Measurements from ENCODE around the gene IQCN. TPM values are rescaled to one million over a fixed set of nuclear protein-coding genes. Genes with fewer than 3 reads are reported as not detected.

IQCN gene
- total RNA-seq, 5 donors from 2014 or later (not counting 1 experiment from before 2014, with no cell fraction given), result 4.1 to 42.8 (median 6.3) TPM

DNA sequence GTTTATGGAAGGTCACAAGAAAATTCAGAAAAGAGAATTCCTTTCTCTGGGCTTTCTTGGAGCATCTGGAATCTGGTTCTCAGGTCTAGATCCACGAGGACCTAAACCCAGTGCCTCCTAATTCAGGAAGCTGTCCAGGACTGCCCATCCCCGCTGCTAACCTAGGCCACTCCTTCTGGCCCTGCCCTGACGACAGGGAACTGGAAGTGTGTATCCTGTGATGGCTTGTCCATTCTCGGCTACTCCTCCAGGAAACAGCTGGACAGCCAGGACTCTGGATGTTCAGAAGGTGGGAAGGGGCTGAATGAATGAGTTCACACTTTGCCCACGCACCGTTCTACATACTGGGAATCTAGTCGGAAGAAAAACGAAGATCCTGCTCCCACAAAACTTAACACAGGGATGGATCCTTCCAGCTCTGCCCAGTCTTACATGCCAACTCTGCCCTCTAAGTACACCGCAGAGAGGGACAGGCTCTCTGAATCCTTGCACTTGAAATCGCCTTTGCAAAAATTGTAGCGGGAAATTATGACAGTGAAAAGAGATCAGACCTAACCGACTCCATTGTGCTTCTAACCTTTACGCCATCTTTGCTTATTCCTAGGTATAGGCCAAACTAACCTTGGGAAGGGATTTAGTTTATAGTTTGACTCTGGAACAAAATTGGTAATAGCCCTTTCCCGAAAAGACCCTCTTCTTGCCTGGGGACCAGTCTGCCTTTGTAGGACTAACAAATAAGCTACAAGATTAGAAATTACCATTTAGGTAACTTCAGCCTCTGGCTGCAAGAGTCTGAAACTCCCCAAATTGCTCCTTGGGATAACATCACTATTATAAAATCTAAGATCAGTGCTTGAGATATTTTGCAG is 46.8 kb upstream of the IQCN start:
- peaks cover 37 to 78% of the 10 kb centered on the region in 2 experiments for H3K4me1 ChIP-seq (ENCODE audit: control insufficient read depth in 1 of 2, extremely low read depth in 1 of 2, insufficient read depth in 2 of 2, low read length in 2 of 2)
- no peaks in the 10 kb centered on the region for H3K27me3 ChIP-seq (replicated peaks in 1 of 2; ENCODE audit: control insufficient read depth in 2 of 2, extremely low read depth in 1 of 2, insufficient read depth in 2 of 2, low read length in 1 of 2)
- H3K27ac ChIP-seq (ENCODE audit: low read length), result peak overlapping the region; percentile 75
- ChIA-PET POLR2A (interaction anchor here (0.6 to 3.0 kb wide), 4 partner anchors 16 to 48 kb away, joined by 3 to 67 read pairs (median 10); partner anchors contain the start of gene JUND (in 2 of the 2)), CTCF (interaction anchor here (0.6 to 2.8 kb wide), 6 partner anchors 14 to 65 kb away, joined by 3 to 34 read pairs (median 8); partner anchors contain the start of gene JUND (in 1 of the 2))
- H3K27ac Mint-ChIP-seq, result peak overlapping the region; percentile 95 to 98
- peaks cover 60 to 63% (median 62%) of the 10 kb centered on the region in 3 donors for H3K4me1 Mint-ChIP-seq
- 100% methylated on average over 2 of the region's 14 CpGs for WGBS (ENCODE audit: insufficient coverage)
- H3K36me3 ChIP-seq (ENCODE audit: control insufficient read depth in 2 of 2, extremely low read depth in 1 of 2, insufficient read depth in 1 of 2, low read length in 1 of 2), result peaks cover 0 to 10% of the 10 kb centered on the region in 2 donors
- no peak for ATAC-seq (replicated peaks in 1 of 4)
- H3K9me3 Mint-ChIP-seq, result no peaks in the 10 kb centered on the region
- no peaks in the 10 kb centered on the region for H3K36me3 Mint-ChIP-seq
- no peak overlapping the region for H3K4me3 ChIP-seq (ENCODE audit: control insufficient read depth in 1 of 2, extremely low read depth in 1 of 2, low read length in 1 of 2)
- H3K27me3 Mint-ChIP-seq, result no peaks in the 10 kb centered on the region
- no peak for DNase-seq
- H3K4me3 Mint-ChIP-seq, result peak overlapping the region; percentile 80 to 86 (median 82)
- no peaks in the 10 kb centered on the region for H3K9me3 ChIP-seq

- POLR2A ChIA-PET, result no interaction called here
- H3K4me1 Mint-ChIP-seq, result peaks cover 60 to 69% (median 68%) of the 10 kb centered on the region in 3 donors
- no peaks in the 10 kb centered on the region for H3K9me3 Mint-ChIP-seq
- 74% methylated on average over 3 of the region's 7 CpGs for WGBS (ENCODE audit: insufficient coverage)
- Histone ChIP-seq H3K36me3 (ENCODE audit: control insufficient read depth in 2 of 2, extremely low read depth in 1 of 2, insufficient read depth in 1 of 2, low read length in 1 of 2) (peaks cover 3 to 14% of the 10 kb centered on the region in 2 donors), H3K4me1 (ENCODE audit: control insufficient read depth in 1 of 2, extremely low read depth in 1 of 2, insufficient read depth in 2 of 2, low read length in 2 of 2) (peaks cover 37 to 78% of the 10 kb centered on the region in 2 experiments), H3K4me3 (ENCODE audit: control insufficient read depth in 1 of 2, extremely low read depth in 1 of 2, low read length in 1 of 2) (no peak overlapping the region), H3K9me3 (no peaks in the 10 kb centered on the region), H3K27me3 (replicated peaks in 1 of 2; ENCODE audit: control insufficient read depth in 2 of 2, extremely low read depth in 1 of 2, insufficient read depth in 2 of 2, low read length in 1 of 2) (no peaks in the 10 kb centered on the region), H3K27ac (ENCODE audit: low read length) (peak overlapping the region; percentile 47)
- peak overlapping the region; percentile 94 to 95 for H3K27ac Mint-ChIP-seq
- H3K4me3 Mint-ChIP-seq, result peak overlapping the region in 2 of 3 donors; percentile 4 to 86
- ATAC-seq (replicated peaks in 1 of 4) (no peak), DNase-seq (no peak)
- CTCF ChIA-PET, result no interaction called here
- H3K36me3 Mint-ChIP-seq, result peaks cover 3% of the 10 kb centered on the region
- no peaks in the 10 kb centered on the region for H3K27me3 Mint-ChIP-seq
Measured at GRCh38 chr19:18319591-18320135, 45.4 kb upstream of the IQCN start.

GRCh38 chr19:18317961-18318800 is 43.9 kb upstream of the IQCN start:
- WGBS (ENCODE audit: insufficient coverage), result 21% methylated on average over 13 of the region's 18 CpGs
- DNase-seq (peak in 24 of 35 experiments; percentile 22 to 66 (median 46)), ATAC-seq (replicated peaks in 1 of 4) (peak; percentile 44 to 67 (median 53))
- no peaks in the 10 kb centered on the region for H3K9me3 Mint-ChIP-seq
- H3K4me3 Mint-ChIP-seq, result peak overlapping the region; percentile 62 to 86 (median 64)
- peaks cover 4 to 23% of the 10 kb centered on the region in 2 donors for H3K36me3 ChIP-seq (ENCODE audit: control insufficient read depth in 2 of 2, extremely low read depth in 1 of 2, insufficient read depth in 1 of 2, low read length in 1 of 2)
- H3K9me3 ChIP-seq, result no peaks in the 10 kb centered on the region
- ChIA-PET CTCF (no interaction called here), POLR2A (interaction anchor here (0.6 to 1.6 kb wide), 4 partner anchors 26 to 39 kb away, joined by 3 to 13 read pairs (median 6); partner anchors contain the start of gene JUND (in 2 of the 2))
- peak overlapping the region; percentile 15 to 52 for H3K4me3 ChIP-seq (ENCODE audit: control insufficient read depth in 1 of 2, extremely low read depth in 1 of 2, low read length in 1 of 2)
- H3K36me3 Mint-ChIP-seq, result peaks cover 6% of the 10 kb centered on the region
- peaks cover 55 to 60% (median 57%) of the 10 kb centered on the region in 3 donors for H3K4me1 Mint-ChIP-seq
- H3K4me1 ChIP-seq (ENCODE audit: control insufficient read depth in 1 of 2, extremely low read depth in 1 of 2, insufficient read depth in 2 of 2, low read length in 2 of 2), result peaks cover 28 to 65% of the 10 kb centered on the region in 2 experiments
- H3K27ac Mint-ChIP-seq, result peak overlapping the region; percentile 95
- H3K27me3 ChIP-seq (replicated peaks in 1 of 2; ENCODE audit: control insufficient read depth in 2 of 2, extremely low read depth in 1 of 2, insufficient read depth in 2 of 2, low read length in 1 of 2), result no peaks in the 10 kb centered on the region
- peak overlapping the region; percentile 91 for H3K27ac ChIP-seq (ENCODE audit: low read length)
- no peaks in the 10 kb centered on the region for H3K27me3 Mint-ChIP-seq

- Histone ChIP-seq H3K36me3 (ENCODE audit: control insufficient read depth in 2 of 2, extremely low read depth in 1 of 2, insufficient read depth in 1 of 2, low read length in 1 of 2) (peaks cover 12 to 40% of the 10 kb centered on the region in 2 donors), H3K27me3 (replicated peaks in 1 of 2; ENCODE audit: control insufficient read depth in 2 of 2, extremely low read depth in 1 of 2, insufficient read depth in 2 of 2, low read length in 1 of 2) (no peaks in the 10 kb centered on the region)
- POLR2A ChIA-PET, result interaction anchor here in 1 of 2 donors (0.6 kb wide), 1 partner anchor 220 kb away, joined by 3 read pairs; no protein-coding TSS in a partner anchor
Measured at GRCh38 chr19:18313398-18313797, 39.1 kb upstream of the IQCN start.

DNA sequence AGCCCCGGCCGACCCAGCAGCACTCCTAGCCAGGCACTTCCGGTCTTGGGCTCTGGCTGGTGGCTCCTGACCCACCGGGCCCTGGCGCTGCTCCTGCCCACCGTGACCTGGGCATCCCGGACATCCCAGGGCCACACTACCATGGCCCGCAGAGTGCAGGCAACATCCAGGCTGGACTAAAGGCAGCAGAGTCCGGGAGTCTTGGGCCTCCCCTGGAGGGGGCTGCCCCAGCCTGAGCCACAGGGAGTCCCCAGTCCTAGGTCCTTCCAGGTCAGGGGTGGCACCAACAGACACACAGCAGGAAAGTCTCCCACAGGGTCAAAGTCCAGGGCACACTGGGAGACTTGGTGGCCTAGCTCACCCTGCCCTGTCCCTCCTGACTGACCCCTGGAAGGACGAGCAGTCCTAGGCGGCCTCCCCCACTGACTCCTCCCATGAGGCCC is 37.9 kb upstream of the IQCN start:
- Mint-ChIP-seq H3K4me3 (no peak overlapping the region), H3K4me1 (peaks cover 11 to 29% (median 11%) of the 10 kb centered on the region in 3 donors), H3K36me3 (peaks cover 10% of the 10 kb centered on the region), H3K9me3 (no peaks in the 10 kb centered on the region), H3K27me3 (no peaks in the 10 kb centered on the region), H3K27ac (no peak overlapping the region)
- H3K4me3 ChIP-seq (ENCODE audit: control insufficient read depth in 1 of 2, extremely low read depth in 1 of 2, low read length in 1 of 2), result no peak overlapping the region
- ChIA-PET CTCF (no interaction called here), POLR2A (no interaction called here)
- no peak for ATAC-seq (replicated peaks in 1 of 4)
- no peak for DNase-seq
- H3K4me1 ChIP-seq (ENCODE audit: control insufficient read depth in 1 of 2, extremely low read depth in 1 of 2, insufficient read depth in 2 of 2, low read length in 2 of 2), result peaks cover 2 to 50% of the 10 kb centered on the region in 2 experiments
- H3K36me3 ChIP-seq (ENCODE audit: control insufficient read depth in 2 of 2, extremely low read depth in 1 of 2, insufficient read depth in 1 of 2, low read length in 1 of 2), result peaks cover 12 to 51% of the 10 kb centered on the region in 2 donors
- H3K9me3 ChIP-seq, result no peaks in the 10 kb centered on the region
- WGBS (ENCODE audit: insufficient coverage), result over 99% methylated on average over 9 of the region's 11 CpGs
- no peak overlapping the region for H3K27ac ChIP-seq (ENCODE audit: low read length)
- no peaks in the 10 kb centered on the region for H3K27me3 ChIP-seq (replicated peaks in 1 of 2; ENCODE audit: control insufficient read depth in 2 of 2, extremely low read depth in 1 of 2, insufficient read depth in 2 of 2, low read length in 1 of 2)

More at GRCh38 chr19:18313398-18313797, 39.1 kb upstream of the IQCN start:
- ATAC-seq (replicated peaks in 1 of 4), result no peak
- no peak overlapping the region for H3K27ac Mint-ChIP-seq
- Histone ChIP-seq H3K4me1 (ENCODE audit: control insufficient read depth in 1 of 2, extremely low read depth in 1 of 2, insufficient read depth in 2 of 2, low read length in 2 of 2) (peaks cover 6 to 50% of the 10 kb centered on the region in 2 experiments), H3K4me3 (ENCODE audit: control insufficient read depth in 1 of 2, extremely low read depth in 1 of 2, low read length in 1 of 2) (no peak overlapping the region), H3K9me3 (no peaks in the 10 kb centered on the region), H3K27ac (ENCODE audit: low read length) (no peak overlapping the region)
- peaks cover 15 to 32% (median 18%) of the 10 kb centered on the region in 3 donors for H3K4me1 Mint-ChIP-seq
- no peaks in the 10 kb centered on the region for H3K27me3 Mint-ChIP-seq
- H3K9me3 Mint-ChIP-seq, result no peaks in the 10 kb centered on the region
- no peak overlapping the region for H3K4me3 Mint-ChIP-seq
- DNase-seq, result no peak
- CTCF ChIA-PET, result no interaction called here
- peaks cover 9% of the 10 kb centered on the region for H3K36me3 Mint-ChIP-seq
- no CpG with 5 or more reads among the region's 3 CpGs for WGBS (ENCODE audit: insufficient coverage)
